T-cell (primary cell): ENCODE data around the gene CAPN11. TPM values are rescaled to one million over a fixed set of nuclear protein-coding genes. Genes with fewer than 3 reads are reported as not detected.

Source experiments
- ATAC-seq, 4 experiments: fragments of 200-7000 bp in 3 of 4; fragments of 150-1000 bp in 1 of 4; cut with Tn5 transposase; replicated peaks in 1 of 4; 1 replicate in 3 of 4; 2 replicates in 1 of 4; pipeline ENCODE4 v1.10.0; 2021; ENCODE audit warnings: moderate library complexity in 3 of 4, mild to moderate bottlenecking in 2 of 4, moderate number of reproducible peaks in 1 of 4
- CTCF ChIA-PET, 2 donors: fragments of 300-600 bp; sonication (Branson Sonifier 250); formaldehyde crosslinking; loops; one replicate each; lab custom pipeline; 2022; ENCODE audit warnings: antibody characterized with exemption in 2 of 2; lab: Charles Lee
- POLR2A ChIA-PET, 2 donors: fragments of 300-600 bp; sonication (Branson Sonifier 250); formaldehyde crosslinking; loops; one replicate each; lab custom pipeline; 2022; ENCODE audit warnings: antibody characterized with exemption in 2 of 2; lab: Charles Lee
- DNase-seq, 35 experiments: peaks; one replicate each; pipeline versions ENCODE4 v3.0.0 to v3.0.0-alpha.2; 2013 to 2023
- H3K27ac ChIP-seq: one replicate; pipeline ENCODE4 v1.5.1; 2013; ENCODE audit warnings: low read length
- H3K27me3 ChIP-seq, 2 experiments: replicated peaks in 1 of 2; 1 replicate in 1 of 2; 2 replicates in 1 of 2; pipeline versions ENCODE4 v1.6.1 to v1.7.0; 2013; ENCODE audit warnings: low read length in 1 of 2, mixed read lengths in 1 of 2; ENCODE audit not compliant: control insufficient read depth in 2 of 2, insufficient read depth in 2 of 2; ENCODE audit errors: extremely low read depth in 1 of 2
- H3K36me3 ChIP-seq, 2 donors: 1 replicate in 1 of 2; 2 replicates in 1 of 2; pipeline versions ENCODE4 v1.6.1 to v1.7.0; 2013; ENCODE audit warnings: low read length in 1 of 2; ENCODE audit not compliant: control insufficient read depth in 2 of 2, insufficient read depth in 1 of 2; ENCODE audit errors: extremely low read depth in 1 of 2
- H3K4me1 ChIP-seq, 2 experiments: 1 replicate in 1 of 2; 2 replicates in 1 of 2; pipeline versions ENCODE4 v1.6.1 to v1.7.0; 2013; ENCODE audit warnings: low read length in 2 of 2, mixed read lengths in 1 of 2; ENCODE audit not compliant: insufficient read depth in 2 of 2, control insufficient read depth in 1 of 2; ENCODE audit errors: extremely low read depth in 1 of 2
- H3K4me3 ChIP-seq, 2 donors: 1 replicate in 1 of 2; 2 replicates in 1 of 2; pipeline versions ENCODE4 v1.5.1 to v1.7.0; 2013; ENCODE audit warnings: mild to moderate bottlenecking in 2 of 2, low read length in 1 of 2, moderate library complexity in 1 of 2; ENCODE audit not compliant: control insufficient read depth in 1 of 2; ENCODE audit errors: extremely low read depth in 1 of 2
- H3K9me3 ChIP-seq: 2 replicates; pipeline ENCODE4 v1.7.0; 2013
- H3K27ac Mint-ChIP-seq, 2 donors: one replicate each; pipeline ENCODE4 v1.8.0; 2020 to 2021; ENCODE audit warnings: mild to moderate bottlenecking in 2 of 2, mixed read lengths in 2 of 2
- H3K27me3 Mint-ChIP-seq, 2 donors: one replicate each; pipeline ENCODE4 v1.8.0; 2021 to 2022; ENCODE audit warnings: mixed read lengths in 2 of 2
- H3K36me3 Mint-ChIP-seq: one replicate; pipeline ENCODE4 v1.8.0; 2021; ENCODE audit warnings: mixed read lengths
- H3K4me1 Mint-ChIP-seq, 3 donors: one replicate each; pipeline ENCODE4 v1.8.0; 2020 to 2022; ENCODE audit warnings: mixed read lengths in 3 of 3, mild to moderate bottlenecking in 1 of 3
- H3K4me3 Mint-ChIP-seq, 3 donors: one replicate each; pipeline ENCODE4 v1.8.0; 2020 to 2022; ENCODE audit warnings: mild to moderate bottlenecking in 3 of 3, mixed read lengths in 3 of 3, moderate library complexity in 3 of 3
- H3K9me3 Mint-ChIP-seq, 3 donors: one replicate each; pipeline ENCODE4 v1.8.0; 2020 to 2022; ENCODE audit warnings: mixed read lengths in 3 of 3
- WGBS: methylation state at CpG from one replicate; pipeline ENCODE4 v1.1.5; 2013; ENCODE audit warnings: missing lambda C conversion rate; ENCODE audit not compliant: insufficient coverage; 5-methylcytosine and 5-hydroxymethylcytosine counted together
- total RNA-seq, 35 experiments: library from RNA in 6 of 35; stranded (reverse) in 6 of 35; fragments of 120-200 nt in 1 of 35; gene quantifications; one replicate each; pipeline versions ENCODE4 v1.2.1 to v1.2.4 and lab custom pipeline; 2013 to 2026

CAPN11 gene
- total RNA-seq, 5 donors from 2014 or later (not counting 1 experiment from before 2014, with no cell fraction given): 0.79 TPM; not detected in 4

DNA sequence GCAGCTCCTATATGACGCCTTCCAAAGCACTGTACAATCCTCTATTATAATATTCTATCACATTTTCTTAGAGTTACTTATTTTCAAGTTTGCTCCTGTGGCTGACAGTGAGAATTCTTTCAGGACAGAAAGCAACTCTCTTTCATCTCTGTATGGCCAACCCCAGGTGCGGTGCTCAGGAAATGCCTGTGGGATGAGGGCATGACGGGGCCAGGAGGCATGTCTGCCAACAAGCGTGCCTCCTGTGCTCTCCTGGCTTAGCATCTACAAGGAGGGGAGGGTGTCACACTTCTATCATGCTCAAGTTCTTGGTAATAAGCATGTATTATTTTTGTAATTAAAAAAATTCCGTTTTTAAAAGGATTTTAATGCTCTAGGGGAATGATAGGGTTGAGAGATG, 42.8 kb upstream of the CAPN11 start:
- no peaks in the 10 kb centered on the region for H3K9me3 ChIP-seq
- Mint-ChIP-seq H3K4me3 (no peak overlapping the region), H3K27ac (no peak overlapping the region), H3K27me3 (no peaks in the 10 kb centered on the region), H3K9me3 (no peaks in the 10 kb centered on the region), H3K4me1 (peaks cover 45 to 55% (median 48%) of the 10 kb centered on the region in 3 donors), H3K36me3 (peaks cover 45% of the 10 kb centered on the region)
- peaks cover 5 to 16% of the 10 kb centered on the region in 2 experiments for H3K4me1 ChIP-seq
- ChIA-PET CTCF (interaction anchor here in 1 of 2 donors (0.5 to 0.6 kb wide), 2 partner anchors 18 to 199 kb away, joined by 3 read pairs; no protein-coding TSS in a partner anchor), POLR2A (no interaction called here)
- peaks cover 16 to 55% of the 10 kb centered on the region in 2 donors for H3K36me3 ChIP-seq
- H3K4me3 ChIP-seq: no peak overlapping the region
- WGBS: no CpG with 5 or more reads among the region's 5 CpGs
- no peak for ATAC-seq
- DNase-seq: no peak
- no peak overlapping the region for H3K27ac ChIP-seq
- H3K27me3 ChIP-seq: no peaks in the 10 kb centered on the region

DNA sequence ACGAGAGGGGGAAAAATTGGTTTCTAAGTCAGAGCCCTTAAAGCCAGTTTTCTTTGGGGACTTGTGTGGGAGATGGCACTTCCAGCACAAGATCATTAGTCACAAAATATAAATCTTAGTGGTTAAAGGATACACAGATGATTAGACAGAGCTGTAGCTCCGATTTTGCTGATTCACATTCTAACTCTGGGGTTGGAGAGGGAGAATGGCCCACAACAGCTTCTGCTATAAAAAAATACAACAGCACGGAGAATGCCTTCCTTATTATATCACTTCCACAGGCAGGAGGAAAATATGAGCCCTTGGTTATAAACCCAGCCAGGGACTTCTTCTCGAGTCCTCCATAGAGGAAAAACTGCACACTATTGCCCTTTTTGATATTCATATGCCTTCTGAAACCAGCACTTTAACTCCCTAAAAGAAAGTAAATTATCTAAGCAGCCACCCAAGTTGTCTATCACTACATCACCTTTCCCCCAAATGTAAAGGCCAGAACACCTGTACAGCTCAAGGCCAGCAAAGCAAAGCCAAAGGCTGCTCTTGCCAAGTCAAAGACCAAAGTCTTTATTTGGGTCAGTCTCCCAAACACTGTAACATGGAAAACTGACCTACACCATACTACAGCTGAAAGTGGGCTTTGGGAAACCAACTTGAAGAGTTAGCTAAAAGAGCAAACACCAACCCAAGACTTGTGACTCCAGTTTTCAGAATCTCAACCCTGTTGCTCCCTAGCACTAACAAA, 41.8 kb upstream of the CAPN11 start:
- 86% methylated on average over 1 of the region's 4 CpGs for WGBS
- ChIA-PET POLR2A (no interaction called here), CTCF (interaction anchor here (0.5 to 1.5 kb wide), 3 partner anchors 18 to 487 kb away, joined by 3 read pairs; no protein-coding TSS in a partner anchor)
- DNase-seq (no peak), ATAC-seq (no peak)
- Mint-ChIP-seq H3K27ac (peak overlapping the region; percentile 11 to 31), H3K27me3 (no peaks in the 10 kb centered on the region), H3K4me1 (peaks cover 46 to 57% (median 52%) of the 10 kb centered on the region in 3 donors), H3K36me3 (peaks cover 35% of the 10 kb centered on the region), H3K9me3 (no peaks in the 10 kb centered on the region), H3K4me3 (no peak overlapping the region)
- Histone ChIP-seq H3K27me3 (no peaks in the 10 kb centered on the region), H3K9me3 (no peaks in the 10 kb centered on the region), H3K36me3 (peaks cover 14 to 45% of the 10 kb centered on the region in 2 donors), H3K4me3 (no peak overlapping the region), H3K4me1 (peaks cover 6 to 24% of the 10 kb centered on the region in 2 experiments), H3K27ac (no peak overlapping the region)

DNA sequence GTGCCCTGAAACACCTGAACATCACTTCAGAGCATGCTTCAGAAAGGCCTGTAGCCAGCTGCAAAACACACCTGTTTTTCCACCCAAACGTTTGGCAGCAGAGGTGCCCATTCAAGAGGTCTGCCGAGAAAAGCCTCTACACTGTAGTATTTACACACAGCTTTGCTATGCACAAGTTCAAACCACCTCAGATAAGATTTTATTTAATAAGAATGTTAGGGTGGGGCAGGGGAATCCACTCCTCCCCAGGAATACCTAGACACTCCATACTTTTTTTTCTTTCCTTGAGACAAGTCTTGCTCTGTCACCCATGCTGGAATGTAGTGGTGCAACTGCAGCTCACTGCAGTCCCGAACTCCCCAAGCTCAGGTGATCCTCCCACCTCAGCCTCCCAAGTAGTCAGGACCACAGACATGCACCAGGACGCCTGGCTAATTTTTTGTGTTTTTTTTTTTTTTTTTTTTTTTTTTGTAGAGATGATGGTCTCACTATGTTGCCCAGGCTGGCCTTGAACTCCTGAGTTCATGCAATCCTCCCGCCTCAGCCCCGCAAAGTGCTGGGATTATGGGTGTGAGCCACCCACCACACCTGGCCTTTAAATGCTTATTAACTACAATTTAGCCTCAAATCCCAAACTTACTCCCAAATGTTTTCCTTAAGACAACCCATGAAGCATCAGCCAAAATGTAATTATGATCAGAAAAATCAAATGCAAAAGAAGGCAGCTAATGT, 41.1 kb upstream of the CAPN11 start:
- WGBS: no CpG with 5 or more reads among the region's 6 CpGs
- ChIA-PET CTCF (interaction anchor here (0.5 to 1.5 kb wide), 4 partner anchors 18 to 1374 kb away, joined by 3 read pairs; no protein-coding TSS in a partner anchor), POLR2A (no interaction called here)
- Mint-ChIP-seq H3K4me3 (no peak overlapping the region), H3K27me3 (no peaks in the 10 kb centered on the region), H3K4me1 (peaks cover 52 to 63% (median 58%) of the 10 kb centered on the region in 3 donors), H3K36me3 (peaks cover 28% of the 10 kb centered on the region), H3K9me3 (no peaks in the 10 kb centered on the region), H3K27ac (peak overlapping the region; percentile 11 to 41)
- no peak overlapping the region for H3K4me3 ChIP-seq
- H3K27ac ChIP-seq: no peak overlapping the region
- peaks cover 14 to 38% of the 10 kb centered on the region in 2 donors for H3K36me3 ChIP-seq
- no peaks in the 10 kb centered on the region for H3K9me3 ChIP-seq
- DNase-seq (no peak), ATAC-seq (no peak)
- H3K4me1 ChIP-seq: peaks cover 8 to 31% of the 10 kb centered on the region in 2 experiments
- H3K27me3 ChIP-seq: no peaks in the 10 kb centered on the region

DNA sequence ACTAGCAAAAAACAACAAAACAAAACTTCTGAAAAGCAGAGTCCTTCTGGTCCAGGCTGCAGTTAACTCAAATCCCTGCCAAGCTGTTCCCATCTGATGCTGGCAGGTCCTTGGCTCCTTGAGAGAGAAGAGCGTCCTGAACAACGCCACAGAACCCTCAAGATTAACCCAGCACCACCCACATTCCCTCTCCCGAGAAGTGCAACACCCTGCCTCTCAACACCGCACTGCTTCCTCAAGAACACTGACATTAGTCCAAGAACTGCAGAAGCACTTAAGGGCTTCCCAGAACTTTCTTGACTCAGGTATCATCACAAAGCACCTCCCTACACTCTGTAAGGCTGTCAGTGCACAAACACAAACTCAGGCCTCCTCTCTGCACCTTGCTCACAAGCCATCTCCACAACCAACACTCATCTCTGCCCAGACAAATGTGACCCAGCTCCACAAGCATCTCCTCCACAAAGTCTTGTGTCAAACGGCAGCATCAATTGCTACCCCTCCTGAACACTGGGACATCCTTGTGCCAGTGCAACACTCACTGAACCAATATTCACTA, 38.8 kb upstream of the CAPN11 start:
- peaks cover 74 to 86% (median 80%) of the 10 kb centered on the region in 3 donors for H3K4me1 Mint-ChIP-seq
- CTCF ChIA-PET: no interaction called here
- Histone ChIP-seq H3K4me3 (no peak overlapping the region), H3K4me1 (peaks cover 29 to 49% of the 10 kb centered on the region in 2 experiments), H3K9me3 (no peaks in the 10 kb centered on the region), H3K36me3 (peaks cover 6 to 20% of the 10 kb centered on the region in 2 donors), H3K27me3 (no peaks in the 10 kb centered on the region), H3K27ac (no peak overlapping the region)
- 67% methylated on average over 3 of the region's 5 CpGs for WGBS
- ATAC-seq (no peak), DNase-seq (no peak)
- peak overlapping the region in 1 of 3 donors; percentile 2 for H3K4me3 Mint-ChIP-seq
- POLR2A ChIA-PET: no interaction called here
- H3K27me3 Mint-ChIP-seq: no peaks in the 10 kb centered on the region
- H3K27ac Mint-ChIP-seq: no peak overlapping the region
- H3K36me3 Mint-ChIP-seq: peaks cover 15% of the 10 kb centered on the region
- H3K9me3 Mint-ChIP-seq: no peaks in the 10 kb centered on the region

DNA sequence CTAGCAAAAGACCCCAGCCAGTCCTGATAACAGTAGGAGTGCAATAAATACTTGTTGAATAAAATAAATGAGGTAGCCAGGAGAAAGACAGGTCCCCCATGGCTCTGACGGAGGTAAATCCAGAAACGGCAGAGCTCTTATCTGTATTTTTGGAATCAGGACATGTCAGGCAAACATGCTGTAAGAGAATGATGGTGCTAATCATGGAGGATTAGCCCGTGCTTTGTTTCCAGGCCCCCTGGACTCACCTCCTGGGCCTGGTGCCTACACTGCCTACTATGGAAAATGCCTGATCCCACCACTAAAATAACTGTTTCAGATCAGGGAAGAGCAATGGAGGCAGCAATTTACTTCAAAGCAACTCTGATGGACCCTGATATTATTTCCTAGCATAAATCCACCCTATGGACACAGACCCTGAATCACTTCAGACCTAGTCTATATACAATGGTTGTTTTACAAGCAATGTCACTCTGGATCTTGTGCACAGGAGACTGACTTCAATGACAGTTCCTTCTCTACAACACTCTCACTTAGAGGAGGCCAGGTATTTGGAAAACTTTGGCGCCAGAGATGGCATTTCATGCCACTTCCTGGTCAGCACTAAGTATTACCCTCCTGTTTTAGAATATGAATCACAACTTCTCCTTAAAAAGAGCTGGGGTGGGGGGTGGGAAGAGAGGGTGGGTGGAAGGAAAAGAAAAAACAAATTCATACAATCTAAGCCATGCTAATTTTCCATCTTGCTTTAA, 37.8 kb upstream of the CAPN11 start:
- Histone ChIP-seq H3K4me1 (peaks cover 34 to 56% of the 10 kb centered on the region in 2 experiments), H3K27ac (no peak overlapping the region), H3K4me3 (no peak overlapping the region), H3K36me3 (peaks cover 2 to 10% of the 10 kb centered on the region in 2 donors), H3K27me3 (no peaks in the 10 kb centered on the region), H3K9me3 (no peaks in the 10 kb centered on the region)
- DNase-seq (no peak), ATAC-seq (no peak)
- WGBS: 100% methylated on average over 2 of the region's 4 CpGs
- H3K27me3 Mint-ChIP-seq: no peaks in the 10 kb centered on the region
- peaks cover 84 to 88% (median 87%) of the 10 kb centered on the region in 3 donors for H3K4me1 Mint-ChIP-seq
- POLR2A ChIA-PET: interaction anchor here in 1 of 2 donors (0.7 kb wide), 1 partner anchor 333 kb away, joined by 5 read pairs; no protein-coding TSS in a partner anchor
- H3K36me3 Mint-ChIP-seq: peaks cover 6% of the 10 kb centered on the region
- CTCF ChIA-PET: no interaction called here
- H3K27ac Mint-ChIP-seq: peak overlapping the region in 1 of 2 donors; percentile 27
- H3K4me3 Mint-ChIP-seq: peak overlapping the region in 1 of 3 donors; percentile 2
- no peaks in the 10 kb centered on the region for H3K9me3 Mint-ChIP-seq
